ENCODE results near the gene LRMDA.

GRCh38 chr10:75613685-75614504 lies 182.5 kb downstream of the LRMDA start:
- no peak for TF ChIP-seq EZH2 (IDR thresholded peaks at IDR 0.05)
- no peak for TF ChIP-seq CTCF (IDR thresholded peaks at IDR 0.05)

Measured in neural progenitor cell (in vitro differentiated cells).